GM08714 (cell line): ENCODE data around the gene TMEM204.

ENCODE experiments used
- H3K4me3 ChIP-seq: fragments of 200-500 bp; sonication (Bioruptor generic); 2 replicates; pipeline ENCODE4 v1.5.1; 2014; ENCODE audit warnings: mild to moderate bottlenecking, low read length, inconsistent platforms
- ZNF274 ChIP-seq: IDR thresholded peaks from 2 replicates; pipeline ENCODE4 v1.6.1; 2012; ENCODE audit warnings: mild to moderate bottlenecking, low read depth, low read length

Gene TMEM204

GRCh38 chr16:1505073-1505844 is 28.2 kb upstream of the TMEM204 start:
- no peak overlapping the region for H3K4me3 ChIP-seq
- TF ChIP-seq ZNF274: no peak

- no peak for TF ChIP-seq ZNF274
- H3K4me3 ChIP-seq: no peak overlapping the region
Measured at GRCh38 chr16:1505912-1506311, 27.6 kb upstream of the TMEM204 start.

- TF ChIP-seq ZNF274: no peak
- H3K4me3 ChIP-seq: no peak overlapping the region
Measured at GRCh38 chr16:1506494-1507213, 26.8 kb upstream of the TMEM204 start.

GRCh38 chr16:1508494-1509187 is 24.8 kb upstream of the TMEM204 start:
- H3K4me3 ChIP-seq: no peak overlapping the region
- TF ChIP-seq ZNF274: no peak

- TF ChIP-seq ZNF274: no peak
- H3K4me3 ChIP-seq: no peak overlapping the region
Measured at GRCh38 chr16:1509307-1510221, 23.9 kb upstream of the TMEM204 start.

- H3K4me3 ChIP-seq: no peak overlapping the region
- no peak for TF ChIP-seq ZNF274
Measured at GRCh38 chr16:1510272-1510671, 23.2 kb upstream of the TMEM204 start.

- TF ChIP-seq ZNF274: no peak
- H3K4me3 ChIP-seq: no peak overlapping the region
Measured at GRCh38 chr16:1510941-1511351, 22.5 kb upstream of the TMEM204 start.

GRCh38 chr16:1511662-1512569 is 21.6 kb upstream of the TMEM204 start:
- H3K4me3 ChIP-seq: no peak overlapping the region

GRCh38 chr16:1512774-1513173 is 20.7 kb upstream of the TMEM204 start:
- no peak overlapping the region for H3K4me3 ChIP-seq
- TF ChIP-seq ZNF274: no peak

More at GRCh38 chr16:1511662-1512569, 21.6 kb upstream of the TMEM204 start:
- TF ChIP-seq ZNF274: no peak

GRCh38 chr16:1514507-1514906 is 19.0 kb upstream of the TMEM204 start:
- no peak for TF ChIP-seq ZNF274
- no peak overlapping the region for H3K4me3 ChIP-seq

- TF ChIP-seq ZNF274: no peak
Measured at GRCh38 chr16:1518626-1519135, 14.8 kb upstream of the TMEM204 start.

GRCh38 chr16:1519831-1520230 is 13.6 kb upstream of the TMEM204 start:
- H3K4me3 ChIP-seq: no peak overlapping the region
- no peak for TF ChIP-seq ZNF274

More at GRCh38 chr16:1518626-1519135, 14.8 kb upstream of the TMEM204 start:
- no peak overlapping the region for H3K4me3 ChIP-seq
